ENCODE data around the gene PBX4. TPM values are rescaled to one million over a fixed set of nuclear protein-coding genes. Genes with fewer than 3 reads are reported as not detected.

The PBX4 gene
- total and polyA plus RNA-seq, 10 of the 15 experiments (the other 5 are each of a cell fraction or from before 2014, with no cell fraction given), result 0.18 to 17.3 (median 4.2) TPM

DNA sequence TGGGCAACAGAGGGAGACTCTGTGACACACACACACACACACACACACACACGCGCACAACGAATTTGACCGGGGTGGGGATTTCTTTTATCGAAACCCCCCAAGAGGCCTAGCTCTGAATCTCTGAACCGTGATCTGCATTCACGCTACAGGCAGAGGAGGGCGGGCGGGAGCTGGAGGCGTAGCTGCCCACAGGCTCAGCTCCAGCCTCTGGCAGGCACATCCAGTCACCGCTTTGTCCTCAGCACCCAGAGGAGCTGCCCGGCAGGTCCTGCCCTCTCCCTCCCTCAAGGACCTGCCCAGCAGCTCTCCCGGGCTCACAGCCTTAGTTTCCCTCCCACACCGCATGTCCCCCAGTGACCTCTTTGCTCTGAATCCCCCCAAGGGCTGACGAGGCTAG, 60.4 kb downstream of the PBX4 start:
- H3K27me3 ChIP-seq (replicated peaks in 1 of 2; ENCODE audit: control insufficient read depth in 2 of 2, insufficient read depth in 2 of 2, low read length in 1 of 2), result no peaks in the 10 kb centered on the region
- FAIRE-seq, result no peak
- H3K9ac ChIP-seq (ENCODE audit: control insufficient read depth, insufficient read depth, low read length), result no peak overlapping the region
- intact Hi-C loops (cut with micrococcal nuclease; ENCODE audit: unreplicated experiment) (loop anchor here (5.0 kb wide), 1 partner anchor 84 kb away; the partner anchor contains the start of gene GMIP), in situ Hi-C loops (cut with MboI) (no loop called here)
- ChIA-PET SMC1A (ENCODE audit: uncharacterized antibody, unreplicated experiment) (interaction anchor here (1.5 kb wide), 1 partner anchor 54 kb away, joined by 4 read pairs; no protein-coding TSS in a partner anchor), POLR2A (interaction anchor here (0.6 to 1.1 kb wide), 3 partner anchors 33 to 354 kb away, joined by 3 to 5 read pairs (median 3); no protein-coding TSS in a partner anchor), CTCF (interaction anchor here (0.8 to 0.9 kb wide), 2 partner anchors 10 to 25 kb away, joined by 3 read pairs; no protein-coding TSS in a partner anchor), RAD21 (ENCODE audit: unreplicated experiment) (interaction anchor here (0.7 to 1.0 kb wide), 2 partner anchors 86 to 305 kb away, joined by 3 to 5 read pairs; partner anchors contain the start of gene GMIP)
- no peaks in the 10 kb centered on the region for H3K79me2 ChIP-seq (ENCODE audit: control insufficient read depth, insufficient read depth, low read length)
- H3K9me3 ChIP-seq (replicated peaks; ENCODE audit: control insufficient read depth, insufficient read depth, low read length), result no peaks in the 10 kb centered on the region
- DNase-seq (ENCODE audit: low read depth, low spot score), result no peak
- H3K4me3 ChIP-seq, result no peak overlapping the region
- no peak overlapping the region for H3K27ac ChIP-seq (ENCODE audit: control insufficient read depth, insufficient read depth)
- no peak overlapping the region for H2AFZ ChIP-seq (ENCODE audit: control insufficient read depth, low read depth, low read length)
- peaks cover 0 to 1% of the 10 kb centered on the region in 2 experiments; a peak in 3 of 4 replicates for H3K36me3 ChIP-seq (ENCODE audit: control insufficient read depth in 2 of 2, insufficient read depth in 2 of 2, low read length in 1 of 2)
- no peak overlapping the region for H3K4me2 ChIP-seq (ENCODE audit: control insufficient read depth, insufficient read depth)
- no peaks in the 10 kb centered on the region for H3K4me1 ChIP-seq (ENCODE audit: control insufficient read depth, insufficient read depth, low read length)
- H4K20me1 ChIP-seq (ENCODE audit: control insufficient read depth, insufficient read depth), result no peaks in the 10 kb centered on the region
- TF ChIP-seq SIX5 (IDR thresholded peaks at IDR 0.05; ENCODE audit: low read depth, low read length, severe bottlenecking), result no peak
- no peak for TF ChIP-seq SMC3 (IDR thresholded peaks at IDR 0.05; ENCODE audit: borderline replicate concordance, low read length)
- TF ChIP-seq HDGF (IDR thresholded peaks at IDR 0.05), result 0 out of 2 replicates have a peak, but pooled peaks have one; percentile 53
- 0 out of 2 replicates have a peak, but pooled peaks have one; percentile 5 for TF ChIP-seq DPF2 (IDR thresholded peaks at IDR 0.05)
- TF ChIP-seq JUNB (IDR thresholded peaks at IDR 0.05), result no peak
- TF ChIP-seq NR2F1 (conservative IDR thresholded peaks at IDR 0.05), result 0 out of 2 replicates have a peak, but pooled peaks have one; percentile 11
- no peak for TF ChIP-seq ETV6 (conservative IDR thresholded peaks at IDR 0.05 in 1 of 2, IDR thresholded peaks at IDR 0.05 in 1 of 2; ENCODE audit: borderline replicate concordance in 1 of 2, low read depth in 1 of 2)
- no peak for TF ChIP-seq SPI1 (IDR thresholded peaks at IDR 0.05; ENCODE audit: borderline replicate concordance, insufficient read depth, low read depth, low read length)
- no peak for TF ChIP-seq CBX3 (IDR thresholded peaks at IDR 0.05; ENCODE audit: borderline replicate concordance, low read depth)
- TF ChIP-seq SUPT20H (IDR thresholded peaks at IDR 0.05; ENCODE audit: borderline replicate concordance, control insufficient read depth, low read depth, low read length), result no peak
- no peak for TF ChIP-seq ZNF622 (IDR thresholded peaks at IDR 0.05)
- no peak for TF ChIP-seq TCF12 (IDR thresholded peaks at IDR 0.05; ENCODE audit: low read depth, low read length)
- 0 out of 2 replicates have a peak, but pooled peaks have one; percentile 18 for TF ChIP-seq PAX5 (IDR thresholded peaks at IDR 0.05; ENCODE audit: borderline replicate concordance, low read depth, low read length)
- no peak for TF ChIP-seq IRF4 (IDR thresholded peaks at IDR 0.05; ENCODE audit: low read depth, low read length)
- TF ChIP-seq BCL11A (IDR thresholded peaks at IDR 0.05; ENCODE audit: low read depth, low read length), result no peak
- ATAC-seq, result peak; percentile 73
- BruUV-seq (replicated peaks), result no TSS peak
- 65% methylated on average over 14 of the region's 15 CpGs for WGBS (ENCODE audit: insufficient coverage, insufficient replicate concordance, low lambda C conversion rate, missing lambda C conversion rate)
